Heart left ventricle (tissue), 16 donors: ENCODE measurements around the gene ZFYVE19. TPM values are rescaled to one million over a fixed set of nuclear protein-coding genes. Genes with fewer than 3 reads are reported as not detected.

Source experiments
- ATAC-seq, 4 donors: fragments of 200-7000 bp; cut with Tn5 transposase; one replicate each; pipeline ENCODE4 v1.9.1; 2020 to 2022; ENCODE audit warnings: moderate library complexity in 4 of 4, mild to moderate bottlenecking in 3 of 4, moderate number of reproducible peaks in 1 of 4
- DNase-seq, 5 donors: peaks; one replicate each; pipeline ENCODE4 v3.0.0-alpha.2; 2020
- H3K27ac ChIP-seq, 12 donors: fragments of 200-600 bp; sonication (generic) in 4 of 12; one replicate each; pipeline versions ENCODE4 v1.5.0 to v1.8.0; 2016 to 2022; ENCODE audit warnings: mild to moderate bottlenecking in 2 of 12
- H3K27me3 ChIP-seq, 9 donors: fragments of 200-600 bp; sonication (generic) in 2 of 9; one replicate each; pipeline versions ENCODE4 v1.5.1 to v1.8.0; 2016 to 2022; ENCODE audit warnings: mild to moderate bottlenecking in 3 of 9
- H3K36me3 ChIP-seq, 9 donors: fragments of 200-600 bp; sonication (generic) in 2 of 9; one replicate each; pipeline versions ENCODE4 v1.5.0 to v1.8.0; 2018 to 2022; ENCODE audit warnings: mild to moderate bottlenecking in 2 of 9
- H3K4me1 ChIP-seq, 12 donors: fragments of 200-600 bp; sonication (generic) in 4 of 12; one replicate each; pipeline versions ENCODE4 v1.5.0 to v1.8.0; 2016 to 2022; ENCODE audit warnings: mild to moderate bottlenecking in 3 of 12
- H3K4me3 ChIP-seq, 12 donors: fragments of 200-600 bp; sonication (generic) in 4 of 12; one replicate each; pipeline versions ENCODE4 v1.5.0 to v1.8.0; 2017 to 2022; ENCODE audit warnings: mild to moderate bottlenecking in 9 of 12, moderate library complexity in 4 of 12
- H3K9me3 ChIP-seq, 12 donors: fragments of 200-600 bp; sonication (generic) in 4 of 12; one replicate each; pipeline versions ENCODE4 v1.5.0 to v1.8.0; 2016 to 2022; ENCODE audit warnings: mild to moderate bottlenecking in 1 of 12
- CTCF ChIP-seq, 12 donors: fragments of 200-600 bp; sonication (generic) in 4 of 12; IDR thresholded peaks; one replicate each; pipeline versions ENCODE4 v1.5.0 to v1.8.0; 2018 to 2022; ENCODE audit warnings: antibody characterized with exemption in 12 of 12, mild to moderate bottlenecking in 5 of 12
- POLR2A ChIP-seq, 2 donors: fragments of 450-650 bp; IDR thresholded peaks; one replicate each; pipeline ENCODE4 v1.6.1; 2017; ENCODE audit warnings: antibody characterized with exemption in 2 of 2, mild to moderate bottlenecking in 2 of 2, moderate library complexity in 2 of 2
- WGBS, 4 donors: extraction: QIAGEN DNeasy Blood & Tissue Kit in 2 of 4; methylation state at CpG; one replicate each; pipeline versions ENCODE4 v1.1.5 to v1.1.7; 2013 to 2018; 5-methylcytosine and 5-hydroxymethylcytosine counted together
- intact Hi-C, 10 donors: fragments of 100-400 bp; cut with DNase I; formaldehyde crosslinking; loops; one replicate each; pipeline versions ENCODE4 v1.11.1 to v1.14.2; 2022
- polyA plus RNA-seq, 2 donors: library from polyadenylated mRNA; stranded (reverse); fragments of 200-250 nt; gene quantifications; one replicate each; pipeline ENCODE4 v1.2.3, GENCODE V29; 2013
- total RNA-seq, 9 donors: library from RNA; depleted of rRNA in 2 of 9; stranded (reverse); fragments of >200 nt in 2 of 9; fragmentation: NEBNext Ultra II Directional in 3 of 9; extraction: Animal tissue kit (Norgen Biotek cat#: 25700) in 3 of 9; gene quantifications; one replicate each; pipeline versions ENCODE4 v1.1.0 to v1.2.4, GENCODE V29; 2016 to 2023
- donor health status: ischemic (EF 13 %, LVEDD 7.1; RV severe dilation, severe dysfunction).
- donor health status: healthy with polysubstance abuse.
- donor health status: DM: no; HTN: yes; CAD: no.
- donor health status: DM: no; HTN: no; CAD: no.
- donor health status: ischemic (EF 25% LVEDD 6.9; RV normal size, moderate dysfunction).
- donor health status: ischemic (EF 25% LVEDD 5.7; RV mildly dilated, moderate dysfunction).
- donor health status: healthy.
- donor health status: DM: yes; HTN: yes; CAD: no.
- donor health status: ischemic (EF 35%, LVEDD 5.7; RV mildly dilated, moderate dysfunction).
- donor health status: nonischemic (EF 11% LVEDD 7.7; RV severe dilation, severe dysfunction).
- donor health status: DM: yes; HTN: yes; CAD: no.
- donor health status: PGD.
- donor health status: ischemic (EF 29% LVEDD 5.4; RV normal size, mild dysfunction).
- donor health status: nonischemic (EF 23%, LVEDD 6.1; RV moderate dilation, normal function).

ZFYVE19 gene
- total and polyA plus RNA-seq, 11 donors: 10.5 to 27.1 (median 18.8) TPM

- Histone ChIP-seq H3K27ac (no peak overlapping the region), H3K36me3 (no peaks in the 10 kb centered on the region), H3K4me3 (no peak overlapping the region), H3K9me3 (no peaks in the 10 kb centered on the region), H3K27me3 (peaks cover 0 to 19% (median 0%) of the 10 kb centered on the region in 9 donors), H3K4me1 (no peaks in the 10 kb centered on the region)
- ATAC-seq (no peak), DNase-seq (no peak)
- WGBS, 4 donors: 25 to 54% (median 46%) methylated on average over 4 of the region's 4 CpGs
- TF ChIP-seq POLR2A (IDR thresholded peaks at IDR 0.05) (no peak), CTCF (IDR thresholded peaks at IDR 0.05) (no peak)
- intact Hi-C loops: no loop called here
These were observed 56.9 kb downstream of the ZFYVE19 start for GRCh38 chr15:40863660-40864270.

Other genes with a start within 250 kb of the ZFYVE19 start
- gene CCDC32, start 242.0 kb upstream of the ZFYVE19 start, total RNA-seq: 10 to 100 TPM; 13.0 to 38.2 (median 23.6) TPM
- gene CCDC32, start 242.0 kb upstream of the ZFYVE19 start, polyA plus RNA-seq: 10 to 100 TPM; 28.2 to 34.8 TPM
- gene RPUSD2, start 237.8 kb upstream of the ZFYVE19 start, total RNA-seq: 10 to 100 TPM in 2 of 9 donors, 1 to 10 TPM in 7; 5.8 to 11.0 (median 9.0) TPM
- 1 to 10 TPM; 8.5 to 9.0 TPM for gene RPUSD2, start 237.8 kb upstream of the ZFYVE19 start, polyA plus RNA-seq
- gene KNL1, start 212.8 kb upstream of the ZFYVE19 start, total RNA-seq: 1 to 10 TPM in 4 of 9 donors, under 1 TPM in 4, not detected in 1; 0.11 to 5.9 (median 1.0) TPM
- gene KNL1, start 212.8 kb upstream of the ZFYVE19 start, polyA plus RNA-seq: under 1 TPM; 0.04 to 0.07 TPM
- 1 to 10 TPM in 3 of 9 donors, under 1 TPM in 4, not detected in 2; 0.48 to 3.9 (median 0.65) TPM for gene RAD51, start 111.9 kb upstream of the ZFYVE19 start, total RNA-seq
- under 1 TPM; 0.15 to 0.36 TPM for gene RAD51, start 111.9 kb upstream of the ZFYVE19 start, polyA plus RNA-seq
- 10 to 100 TPM; 12.0 to 22.9 (median 18.5) TPM for gene RMDN3, start 51.8 kb upstream of the ZFYVE19 start, total RNA-seq
- gene RMDN3, start 51.8 kb upstream of the ZFYVE19 start, polyA plus RNA-seq: 10 to 100 TPM; 14.0 to 26.2 TPM
- gene GCHFR, start 43.0 kb upstream of the ZFYVE19 start, total RNA-seq: 10 to 100 TPM in 2 of 9 donors, 1 to 10 TPM in 7; 1.6 to 24.0 (median 6.6) TPM
- gene GCHFR, start 43.0 kb upstream of the ZFYVE19 start, polyA plus RNA-seq: 10 to 100 TPM in 1 of 2 donors, 1 to 10 TPM in 1; 5.1 to 12.7 TPM
- gene C15orf62, start 37.1 kb upstream of the ZFYVE19 start, total RNA-seq: 1 to 10 TPM in 1 of 9 donors, under 1 TPM in 5, not detected in 3; 0.12 to 1.1 (median 0.18) TPM
- under 1 TPM; 0.06 to 0.30 TPM for gene C15orf62, start 37.1 kb upstream of the ZFYVE19 start, polyA plus RNA-seq
- gene DNAJC17, start 384 bp downstream of the ZFYVE19 start, total RNA-seq: 10 to 100 TPM in 8 of 9 donors, 1 to 10 TPM in 1; 7.6 to 19.7 (median 14.7) TPM
- 10 to 100 TPM; 29.1 to 29.9 TPM for gene DNAJC17, start 384 bp downstream of the ZFYVE19 start, polyA plus RNA-seq
- gene PPP1R14D, start 21.6 kb downstream of the ZFYVE19 start, total RNA-seq: not detected
- not detected for gene PPP1R14D, start 21.6 kb downstream of the ZFYVE19 start, polyA plus RNA-seq
- gene SPINT1, start 37.0 kb downstream of the ZFYVE19 start, total RNA-seq: 1 to 10 TPM in 3 of 9 donors, under 1 TPM in 5, not detected in 1; 0.20 to 3.4 (median 0.76) TPM
- gene SPINT1, start 37.0 kb downstream of the ZFYVE19 start, polyA plus RNA-seq: under 1 TPM; 0.11 to 0.39 TPM
- gene RHOV, start 67.1 kb downstream of the ZFYVE19 start, total RNA-seq: not detected
- gene RHOV, start 67.1 kb downstream of the ZFYVE19 start, polyA plus RNA-seq: not detected
- gene VPS18, start 87.4 kb downstream of the ZFYVE19 start, total RNA-seq: 10 to 100 TPM; 18.0 to 29.2 (median 23.1) TPM
- 10 to 100 TPM; 14.7 to 21.3 TPM for gene VPS18, start 87.4 kb downstream of the ZFYVE19 start, polyA plus RNA-seq
- gene DLL4, start 122.3 kb downstream of the ZFYVE19 start, total RNA-seq: 10 to 100 TPM in 6 of 9 donors, 1 to 10 TPM in 3; 4.7 to 20.8 (median 13.5) TPM
- gene DLL4, start 122.3 kb downstream of the ZFYVE19 start, polyA plus RNA-seq: 10 to 100 TPM in 1 of 2 donors, 1 to 10 TPM in 1; 6.8 to 11.1 TPM
- gene CHAC1, start 146.4 kb downstream of the ZFYVE19 start, total RNA-seq: 1 to 10 TPM in 6 of 9 donors, under 1 TPM in 3; 0.72 to 5.3 (median 1.8) TPM
- 1 to 10 TPM; 2.4 to 6.1 TPM for gene CHAC1, start 146.4 kb downstream of the ZFYVE19 start, polyA plus RNA-seq